Activated gamma-delta T cell treated with anti-CD3 and anti-CD28 coated beads, Interleukin-2, amount 50 U/mL, for 16 hours (primary cell): Measurements from ENCODE around the gene LAMC1.

Experiments used
- DNase-seq: peaks from one replicate; pipeline ENCODE4 v3.0.0-alpha.2; 2020; ENCODE audit warnings: low read depth

Gene LAMC1

GRCh38 chr1:183080406-183080805, 57.2 kb downstream of the LAMC1 start:
- DNase-seq = no peak

DNA sequence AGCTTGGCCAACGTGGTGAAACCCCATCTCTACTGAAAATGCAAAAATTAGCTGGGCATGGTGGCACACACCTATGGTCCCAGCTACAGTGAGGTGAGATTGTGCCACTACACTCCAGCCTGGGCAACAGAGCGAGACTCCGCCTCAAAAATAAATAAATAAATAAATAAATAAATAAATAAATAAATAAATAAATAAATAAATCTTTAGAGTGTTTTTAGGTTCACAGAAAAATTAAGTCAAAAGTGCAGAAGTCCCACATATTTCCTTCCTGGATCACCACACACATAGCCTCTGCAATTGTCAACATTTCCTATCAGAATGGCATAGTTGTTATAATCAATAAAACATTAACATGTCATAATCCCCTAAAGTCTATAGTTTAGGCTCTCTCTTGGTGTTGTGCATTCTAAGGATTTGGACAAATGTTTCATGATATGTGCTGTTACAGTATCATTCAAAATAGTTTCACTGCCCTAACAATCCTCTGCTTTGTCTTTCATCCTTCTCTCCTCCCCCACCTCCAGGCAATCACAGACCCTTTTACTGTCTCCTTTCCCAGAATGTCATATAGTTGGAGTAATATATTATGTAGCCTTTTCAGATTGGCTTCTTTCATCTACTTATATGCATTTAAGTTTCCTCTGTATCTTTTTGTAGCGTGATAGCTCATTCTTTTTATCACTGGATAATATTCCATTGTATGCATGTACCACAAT, 58.3 kb downstream of the LAMC1 start:
- DNase-seq = no peak

- DNase-seq = no peak
Measured at GRCh38 chr1:183082650-183083049, 59.4 kb downstream of the LAMC1 start.

DNA sequence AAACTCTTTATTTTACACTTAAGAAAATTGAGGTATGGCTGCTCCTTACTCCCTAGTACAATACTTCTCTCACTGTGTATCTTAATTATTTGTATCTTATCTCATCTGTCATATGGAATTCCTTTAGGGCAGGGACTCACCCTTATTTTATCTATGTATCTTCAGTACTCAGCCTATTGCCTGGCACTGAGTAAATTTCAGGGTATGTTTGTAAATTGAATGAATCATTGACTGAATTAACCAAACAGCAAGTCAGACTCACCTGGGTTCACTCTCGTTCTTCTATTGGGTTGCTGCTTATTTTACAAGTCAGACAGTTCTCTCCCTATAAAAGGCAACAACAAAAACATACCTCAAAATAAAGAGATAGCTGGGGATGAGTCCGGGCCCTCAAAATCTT, 63.8 kb downstream of the LAMC1 start:
- no peak for DNase-seq

DNA sequence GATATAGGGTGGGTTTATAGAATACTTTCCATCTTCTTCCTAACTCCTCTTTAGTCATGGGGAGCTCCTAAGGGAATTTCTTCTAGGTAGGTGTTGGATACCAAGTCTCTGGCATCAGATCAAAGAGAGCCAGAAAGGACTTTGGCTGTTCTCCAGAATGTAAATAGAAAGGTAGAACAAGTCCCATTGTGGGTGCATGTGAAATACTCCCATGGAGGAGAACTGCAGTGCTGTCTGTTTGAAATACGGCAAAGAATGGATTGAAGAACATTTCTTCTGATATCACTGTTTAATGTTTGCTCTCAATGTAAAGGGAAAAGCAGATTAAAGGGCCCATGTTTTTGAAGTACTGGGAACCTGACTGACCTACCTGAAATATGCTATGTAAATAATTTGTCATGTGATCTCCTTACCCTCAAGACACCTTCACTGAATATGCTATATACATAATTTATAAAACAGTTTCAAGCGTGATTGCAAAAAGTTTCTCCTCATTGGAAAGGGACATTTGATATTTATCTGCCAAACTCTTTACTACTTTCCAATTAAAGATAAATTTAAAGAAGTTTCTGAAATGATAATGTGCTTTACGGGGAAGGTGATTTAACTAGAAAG, 65.9 kb downstream of the LAMC1 start:
- no peak for DNase-seq

DNA sequence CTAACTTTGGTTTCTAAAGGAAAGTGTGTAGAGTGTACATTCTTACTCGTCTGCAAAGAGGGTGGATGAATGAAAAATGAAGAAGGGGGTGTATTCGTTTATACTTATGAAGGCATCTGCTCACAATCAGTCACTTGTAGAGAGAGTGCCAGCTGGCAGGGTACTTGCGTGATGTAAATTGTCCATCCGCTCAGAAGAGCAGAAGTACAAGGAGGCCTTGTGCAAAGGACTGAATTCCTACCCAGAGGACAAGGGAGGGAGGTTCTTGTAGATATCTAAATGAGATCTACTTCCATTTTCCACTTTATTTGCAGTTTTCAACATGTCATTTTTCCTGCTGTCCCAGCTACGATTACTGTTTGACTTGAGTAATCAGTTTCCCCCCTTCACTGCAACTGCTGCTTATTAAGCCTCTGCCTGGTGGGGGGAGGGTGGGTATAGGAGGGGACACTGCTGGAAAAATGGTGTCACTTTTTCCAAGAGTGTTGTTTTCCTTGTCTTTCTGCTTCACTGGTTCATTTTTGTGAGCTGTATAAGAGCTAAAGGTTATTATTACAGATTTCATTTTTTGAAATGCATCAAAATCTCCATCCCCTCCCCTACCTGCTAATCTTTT, 67.3 kb downstream of the LAMC1 start:
- no peak for DNase-seq

DNA sequence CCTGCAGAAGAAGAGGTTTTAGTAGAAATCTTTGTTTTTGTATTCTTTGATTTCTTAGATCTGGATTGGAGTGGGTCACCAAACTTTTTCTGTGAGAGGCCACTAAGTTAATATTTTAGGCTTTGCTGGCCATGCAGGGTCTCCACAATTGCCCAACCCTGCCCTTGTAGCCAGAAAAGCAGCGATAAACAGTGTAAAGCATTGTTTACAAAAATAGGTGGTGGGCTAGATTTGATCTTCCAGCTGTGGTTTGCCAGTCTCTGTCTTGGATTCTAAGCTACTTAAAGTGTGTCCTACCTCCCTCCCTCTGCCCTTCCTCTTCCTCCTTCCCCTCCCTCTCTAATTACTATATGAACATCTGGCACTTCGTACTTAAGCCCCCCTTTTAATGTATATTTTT, 68.0 kb downstream of the LAMC1 start:
- no peak for DNase-seq

DNA sequence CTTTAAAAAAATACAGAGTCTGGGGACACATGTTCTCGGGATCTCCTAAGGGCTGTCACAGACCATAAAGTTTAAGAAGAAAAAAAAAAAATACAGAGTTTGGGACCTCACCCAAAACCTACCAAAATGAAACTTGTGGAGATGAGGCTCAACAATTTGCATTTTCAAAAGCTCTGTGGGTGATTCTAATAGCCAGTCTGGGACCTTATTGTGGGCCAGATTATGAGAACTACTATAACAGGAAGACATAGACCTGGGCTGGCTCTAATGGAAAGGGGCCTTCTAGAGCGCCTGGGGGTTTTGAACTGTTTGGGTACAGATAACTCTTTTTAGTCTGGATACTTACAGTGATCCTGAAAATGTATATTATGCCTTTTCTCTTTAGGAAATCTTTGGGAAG, 69.1 kb downstream of the LAMC1 start:
- no peak for DNase-seq

GRCh38 chr1:183093066-183093668, 69.9 kb downstream of the LAMC1 start:
- DNase-seq = no peak

GRCh38 chr1:183093786-183094298, 70.6 kb downstream of the LAMC1 start:
- DNase-seq = no peak

DNA sequence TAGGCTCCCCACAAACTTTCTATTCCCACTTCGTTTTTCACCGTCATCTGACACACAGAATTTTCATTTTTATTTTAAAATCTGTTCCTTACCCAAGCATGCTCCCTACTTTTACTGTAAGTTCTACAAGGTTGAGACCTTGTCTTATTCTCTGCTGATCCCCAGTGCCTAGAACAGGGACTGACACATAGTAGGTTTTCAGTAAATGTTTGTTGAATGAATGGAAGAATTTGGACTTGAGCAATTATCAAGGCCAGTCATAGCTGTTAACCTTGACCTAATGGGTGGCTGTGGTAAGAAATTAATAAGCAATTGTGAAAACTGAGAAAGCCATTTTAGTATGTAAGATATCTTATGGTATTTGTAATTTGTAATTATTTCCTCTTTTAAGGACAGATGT, 71.1 kb downstream of the LAMC1 start:
- DNase-seq = no peak

- DNase-seq = no peak
Measured at GRCh38 chr1:183096351-183096750, 73.1 kb downstream of the LAMC1 start.

DNA sequence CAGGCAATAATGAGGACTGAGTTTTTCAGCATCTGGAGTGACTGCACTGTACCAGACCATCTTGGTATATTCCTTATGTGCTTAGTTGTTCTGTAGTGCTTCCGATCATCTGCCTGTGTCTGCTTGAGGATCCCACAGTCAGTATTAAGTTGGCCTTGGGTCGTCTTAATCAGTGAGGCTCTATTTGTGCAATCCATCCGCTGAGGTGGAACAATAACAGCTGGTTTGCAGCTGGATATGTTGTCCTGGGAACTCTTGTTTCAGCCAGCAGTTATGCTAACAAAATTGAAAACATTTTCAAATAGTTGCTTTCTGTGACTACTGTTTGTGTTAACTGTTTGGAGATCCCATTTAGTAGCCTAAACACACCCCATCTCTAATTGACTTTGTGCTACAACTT, 73.7 kb downstream of the LAMC1 start:
- DNase-seq = no peak

DNA sequence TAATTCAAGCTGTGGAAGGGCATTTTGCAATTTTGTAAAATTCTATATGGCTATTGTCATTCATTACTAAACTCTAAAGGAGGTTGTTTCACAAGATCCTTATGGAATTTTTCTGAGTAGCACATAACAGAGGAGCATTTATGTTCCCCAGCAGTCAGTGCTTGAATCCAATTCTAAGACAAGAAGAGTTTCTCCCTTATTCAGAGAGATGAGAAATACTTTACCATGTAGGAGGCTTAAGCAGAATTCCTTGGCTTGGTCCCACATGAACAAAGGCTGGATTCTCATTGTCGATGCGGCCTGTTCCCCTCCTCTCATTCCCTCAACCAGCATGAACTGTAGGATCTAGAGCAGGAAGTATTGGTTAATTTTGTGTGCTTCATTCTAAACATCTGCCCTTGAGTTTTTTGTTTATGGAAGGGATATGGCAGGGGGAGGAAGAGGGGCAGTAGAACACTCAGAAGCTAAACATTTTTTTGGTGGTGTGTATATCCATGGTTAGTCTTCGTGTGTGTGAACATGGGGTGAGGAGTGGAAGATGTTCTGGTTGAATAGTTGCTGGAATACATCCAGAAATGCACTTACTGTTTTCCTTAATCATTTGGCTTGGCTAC, 74.3 kb downstream of the LAMC1 start:
- no peak for DNase-seq

DNA sequence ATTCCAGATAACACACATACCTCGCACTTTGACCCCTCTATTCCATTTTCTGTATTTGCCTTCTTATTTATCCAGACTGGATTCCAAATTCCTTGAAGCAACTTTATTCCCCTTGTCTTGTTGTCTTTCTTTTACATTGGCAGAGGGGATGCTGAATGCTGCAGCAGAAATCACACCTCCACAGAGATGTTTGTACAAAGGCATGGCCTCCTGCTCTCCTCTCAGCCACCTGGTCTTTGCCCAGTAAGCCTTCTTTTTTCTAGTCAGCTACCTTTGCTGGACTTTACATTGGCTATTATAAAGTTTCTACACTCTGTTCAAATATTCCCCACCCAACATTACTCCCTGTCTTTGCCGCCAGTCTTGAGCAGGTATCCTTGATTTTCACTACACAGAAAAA, 75.1 kb downstream of the LAMC1 start:
- no peak for DNase-seq

- no peak for DNase-seq
Measured at GRCh38 chr1:183100361-183100974, 77.2 kb downstream of the LAMC1 start.

GRCh38 chr1:183101081-183101480, 77.9 kb downstream of the LAMC1 start:
- DNase-seq = no peak

DNA sequence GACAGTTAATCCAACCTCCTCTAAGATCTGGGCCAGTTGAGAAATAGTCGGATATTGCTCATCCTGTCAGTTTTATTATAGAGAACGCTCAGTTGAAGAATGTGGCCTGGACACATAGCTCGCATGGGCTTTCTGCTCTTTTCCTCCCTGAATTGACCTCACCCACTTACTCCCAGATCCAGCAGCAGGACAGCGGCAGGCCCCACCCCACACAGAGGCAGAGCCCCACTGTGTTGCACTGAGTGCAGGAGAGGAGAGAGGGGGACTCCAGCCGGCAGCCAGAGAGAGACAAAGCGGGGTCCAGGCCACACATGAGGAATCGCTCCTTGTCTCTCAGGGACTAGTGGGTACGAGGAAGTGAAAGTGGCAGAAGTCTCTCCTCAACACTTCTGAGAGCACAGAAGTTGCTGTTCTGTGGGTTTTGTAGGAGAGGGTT, 78.6 kb downstream of the LAMC1 start:
- no peak for DNase-seq

GRCh38 chr1:183103147-183103546, 79.9 kb downstream of the LAMC1 start:
- DNase-seq = no peak

DNA sequence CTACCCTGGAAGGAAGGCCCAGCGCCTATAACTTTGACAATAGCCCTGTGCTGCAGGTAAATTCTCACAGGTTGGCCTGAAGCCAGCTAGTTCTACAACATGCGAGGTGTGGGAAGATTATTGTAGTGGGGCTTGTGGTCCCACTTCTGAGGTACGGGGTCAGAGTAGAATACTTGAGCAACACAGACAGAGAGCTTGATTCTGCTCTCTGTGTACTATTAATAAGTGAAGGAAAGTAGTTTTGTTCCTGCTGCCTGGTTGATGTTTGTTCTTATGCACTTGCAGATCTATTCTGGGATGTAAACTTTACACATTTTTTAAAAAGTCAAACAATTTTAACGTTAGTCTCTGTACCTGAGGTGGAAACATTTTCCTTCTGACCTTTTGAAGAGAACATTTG, 80.4 kb downstream of the LAMC1 start:
- no peak for DNase-seq

- no peak for DNase-seq
Measured at GRCh38 chr1:183105449-183105848, 82.2 kb downstream of the LAMC1 start.

DNA sequence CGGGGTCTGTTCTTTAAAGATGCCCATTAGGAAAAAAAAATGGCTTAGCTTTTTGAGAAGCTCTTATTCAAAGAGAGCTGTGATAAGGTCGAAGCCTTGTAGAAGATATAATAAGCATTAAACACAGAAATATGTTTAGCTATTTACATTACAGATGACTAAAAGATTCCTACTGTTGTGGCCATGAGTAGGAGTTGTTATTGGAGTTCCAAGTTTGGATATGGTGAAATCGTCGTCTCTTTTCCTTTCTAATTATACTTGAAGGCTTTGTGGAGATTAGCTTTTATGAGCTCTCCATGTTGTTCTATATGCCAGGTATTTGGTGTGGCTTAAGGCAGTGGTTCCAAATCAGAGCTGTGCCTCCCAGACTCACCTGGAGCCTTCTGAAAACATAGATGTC, 82.9 kb downstream of the LAMC1 start:
- no peak for DNase-seq
